ENCODE data around the gene DUSP5. TPM values are rescaled to one million over a fixed set of nuclear protein-coding genes. Genes with fewer than 3 reads are reported as not detected.
"Not testable (repeated sequence)": the region's sequence is repeated elsewhere in the genome, so short reads cannot be mapped to it uniquely, and the experiment has no call there.

The DUSP5 gene
- total RNA-seq (2014; rRNA removed; shearing (Covaris generic)), result 72.7 and 89.2 TPM in 2 replicates
- 70.8 and 72.3 TPM in 2 replicates for polyA plus RNA-seq (2015; cell fraction: cytosol; rRNA removed)
- polyA plus RNA-seq (2015; cell fraction: nucleus; rRNA removed), result 50.7 and 60.2 TPM in 2 replicates

GRCh38 chr10:110497438-110498086, at the start of gene DUSP5:
DUSP5 (plus strand) TSS chr10:110497907; CDS start chr10:110498122, 215 bp downstream.
- DNase-seq (ENCODE audit: low read depth), result peak; percentile 88

- no peak for DNase-seq (ENCODE audit: low read depth)
These were observed 48.9 kb upstream of the DUSP5 start for GRCh38 chr10:110448682-110449418.

- no peak for DNase-seq (ENCODE audit: low read depth)
These were observed 42.3 kb upstream of the DUSP5 start for GRCh38 chr10:110455446-110455845.

- no peak for DNase-seq (ENCODE audit: low read depth)
These were observed 41.7 kb upstream of the DUSP5 start for GRCh38 chr10:110456046-110456445.

- no peak for DNase-seq (ENCODE audit: low read depth)
These were observed 41.1 kb upstream of the DUSP5 start for GRCh38 chr10:110456523-110457091.

GRCh38 chr10:110457851-110458250, 39.9 kb upstream of the DUSP5 start:
- DNase-seq (ENCODE audit: low read depth), result no peak

GRCh38 chr10:110458266-110458920, 39.3 kb upstream of the DUSP5 start:
- no peak for DNase-seq (ENCODE audit: low read depth)

- no peak for DNase-seq (ENCODE audit: low read depth)
These were observed 38.1 kb upstream of the DUSP5 start for GRCh38 chr10:110459600-110459999.

GRCh38 chr10:110460111-110460809, 37.4 kb upstream of the DUSP5 start:
- DNase-seq (ENCODE audit: low read depth), result peak; percentile 66

GRCh38 chr10:110461088-110461487, 36.6 kb upstream of the DUSP5 start:
- DNase-seq (ENCODE audit: low read depth), result no peak

- no peak for DNase-seq (ENCODE audit: low read depth)
These were observed 36.2 kb upstream of the DUSP5 start for GRCh38 chr10:110461530-110461929.

- no peak for DNase-seq (ENCODE audit: low read depth)
These were observed 35.3 kb upstream of the DUSP5 start for GRCh38 chr10:110462166-110463095.

GRCh38 chr10:110468258-110468657, 29.4 kb upstream of the DUSP5 start:
- DNase-seq (ENCODE audit: low read depth), result not testable (repeated sequence)

- not testable (repeated sequence) for DNase-seq (ENCODE audit: low read depth)
These were observed 27.2 kb upstream of the DUSP5 start for GRCh38 chr10:110470541-110470940.

- no peak for DNase-seq (ENCODE audit: low read depth)
These were observed 26.1 kb upstream of the DUSP5 start for GRCh38 chr10:110471566-110472139.

- DNase-seq (ENCODE audit: low read depth), result no peak
These were observed 23.7 kb upstream of the DUSP5 start for GRCh38 chr10:110474017-110474416.

- no peak for DNase-seq (ENCODE audit: low read depth)
These were observed 22.9 kb upstream of the DUSP5 start for GRCh38 chr10:110474826-110475225.

GRCh38 chr10:110475722-110476515, 21.8 kb upstream of the DUSP5 start:
- DNase-seq (ENCODE audit: low read depth), result no peak

GRCh38 chr10:110479710-110480109, 18.0 kb upstream of the DUSP5 start:
- DNase-seq (ENCODE audit: low read depth), result no peak
